Testis (tissue), 3 donors: ENCODE results near the gene NOC4L. TPM values are rescaled to one million over a fixed set of nuclear protein-coding genes. Genes with fewer than 3 reads are reported as not detected.

ENCODE experiments used
- DNase-seq: peaks from one replicate; pipeline ENCODE4 v3.0.0-alpha.2; 2019
- H3K27ac ChIP-seq, 2 donors: fragments of 200-600 bp; sonication (generic); one replicate each; pipeline ENCODE4 v1.5.1; 2019
- H3K27me3 ChIP-seq: fragments of 200-600 bp; sonication (generic); one replicate; pipeline ENCODE4 v1.5.1; 2019
- H3K36me3 ChIP-seq: fragments of 200-600 bp; sonication (generic); one replicate; pipeline ENCODE4 v1.5.1; 2017; ENCODE audit warnings: low read depth; ENCODE audit errors: missing control alignments
- H3K4me1 ChIP-seq: fragments of 200-600 bp; sonication (generic); one replicate; pipeline ENCODE4 v1.5.1; 2019
- H3K4me3 ChIP-seq, 2 donors: fragments of 200-600 bp; sonication (generic); one replicate each; pipeline ENCODE4 v1.5.1; 2017 to 2019
- H3K9me3 ChIP-seq: fragments of 200-600 bp; sonication (generic); one replicate; pipeline ENCODE4 v1.5.1; 2017
- POLR2A ChIP-seq: fragments of 450-650 bp; IDR thresholded peaks from one replicate; pipeline ENCODE4 v1.6.1; 2017; ENCODE audit warnings: antibody characterized with exemption, mild to moderate bottlenecking, moderate library complexity
- WGBS, 2 donors: methylation state at CpG; one replicate each; pipeline ENCODE4 v1.1.5; 2018; 5-methylcytosine and 5-hydroxymethylcytosine counted together
- intact Hi-C: fragments of 100-400 bp; cut with DNase I; formaldehyde crosslinking; loops from one replicate; pipeline ENCODE4 v1.15.1; 2023; ENCODE audit warnings: low total_unique reads
- polyA plus RNA-seq: library from polyadenylated mRNA; stranded (reverse); fragments of 350-450 nt; fragmentation: Illumina TruSeq; extraction: RNeasy Lipid Tissue Mini Kit (QIAGEN cat#74804); gene quantifications from one replicate; pipeline ENCODE4 v1.2.3, GENCODE V29; 2014; ENCODE audit warnings: low read depth, low replicate concordance; ENCODE audit not compliant: insufficient read depth
- total RNA-seq, 2 donors: library from RNA; depleted of rRNA; stranded (reverse); fragments of >200 nt; gene quantifications; one replicate each; pipeline ENCODE4 v1.2.3, GENCODE V29; 2016
- TF ChIP-seq, protein P1 (sequence below), 3 experiments: fragments of 450-650 bp in 2 of 3; fragments of 200-600 bp in 1 of 3; sonication (generic) in 1 of 3; IDR thresholded peaks; one replicate each; pipeline ENCODE4 v1.5.1; 2016 to 2019; ENCODE audit warnings: antibody characterized with exemption in 3 of 3, mild to moderate bottlenecking in 2 of 3, moderate library complexity in 1 of 3

Gene NOC4L
- total and polyA plus RNA-seq, 3 donors from 2014 or later = 64.4 to 67.2 (median 65.2) TPM

DNA sequence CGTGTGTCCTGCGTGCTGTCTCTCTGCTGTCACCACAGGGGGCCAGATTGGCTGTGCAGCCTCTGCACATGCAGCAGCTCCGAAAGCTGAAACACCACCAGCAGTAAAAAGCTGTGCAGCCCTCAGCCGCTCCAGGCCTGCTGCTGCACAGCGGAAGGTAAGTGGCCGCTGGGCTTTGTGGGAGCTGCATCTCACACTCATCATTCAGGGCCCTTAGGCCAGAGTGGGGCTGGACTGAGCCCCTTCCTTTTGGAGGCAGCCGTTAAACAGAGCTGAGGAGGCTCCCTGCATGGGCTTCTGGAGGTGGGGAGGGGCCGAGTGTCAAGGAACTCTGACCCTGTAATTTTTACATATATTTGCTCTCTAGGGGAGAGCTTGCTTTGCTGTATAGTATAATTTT lies 17.2 kb upstream of the NOC4L start:
- no peaks in the 10 kb centered on the region for H3K36me3 ChIP-seq

DNA sequence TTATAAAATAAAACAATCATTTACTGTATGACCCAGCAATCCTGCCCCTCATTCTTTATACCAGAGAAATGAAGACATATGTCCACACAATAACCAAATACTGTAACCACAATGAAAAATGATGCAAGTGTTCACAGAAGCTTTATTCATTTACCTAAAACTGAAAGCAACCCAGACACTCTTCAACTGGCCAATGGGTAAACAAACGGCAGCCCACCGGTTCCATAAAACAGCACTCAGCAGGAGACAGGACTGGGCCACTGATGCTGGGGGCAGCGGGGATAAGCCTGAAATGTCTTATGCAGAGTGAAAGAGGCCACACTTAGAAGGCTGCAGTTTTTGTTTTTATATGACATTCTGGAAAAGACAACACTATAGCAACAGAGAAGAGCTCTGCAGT lies 15.2 kb upstream of the NOC4L start:
- H3K4me3 ChIP-seq = no peak overlapping the region
- no peaks in the 10 kb centered on the region for H3K36me3 ChIP-seq
- 96 to 98% methylated on average over 3 of the region's 3 CpGs for WGBS, 2 donors
- H3K4me1 ChIP-seq = no peaks in the 10 kb centered on the region
- intact Hi-C loops = no loop called here
- H3K9me3 ChIP-seq = no peaks in the 10 kb centered on the region
- no peak overlapping the region for H3K27ac ChIP-seq
- DNase-seq = no peak
- no peak for TF ChIP-seq POLR2A
- TF ChIP-seq, protein P1, sequence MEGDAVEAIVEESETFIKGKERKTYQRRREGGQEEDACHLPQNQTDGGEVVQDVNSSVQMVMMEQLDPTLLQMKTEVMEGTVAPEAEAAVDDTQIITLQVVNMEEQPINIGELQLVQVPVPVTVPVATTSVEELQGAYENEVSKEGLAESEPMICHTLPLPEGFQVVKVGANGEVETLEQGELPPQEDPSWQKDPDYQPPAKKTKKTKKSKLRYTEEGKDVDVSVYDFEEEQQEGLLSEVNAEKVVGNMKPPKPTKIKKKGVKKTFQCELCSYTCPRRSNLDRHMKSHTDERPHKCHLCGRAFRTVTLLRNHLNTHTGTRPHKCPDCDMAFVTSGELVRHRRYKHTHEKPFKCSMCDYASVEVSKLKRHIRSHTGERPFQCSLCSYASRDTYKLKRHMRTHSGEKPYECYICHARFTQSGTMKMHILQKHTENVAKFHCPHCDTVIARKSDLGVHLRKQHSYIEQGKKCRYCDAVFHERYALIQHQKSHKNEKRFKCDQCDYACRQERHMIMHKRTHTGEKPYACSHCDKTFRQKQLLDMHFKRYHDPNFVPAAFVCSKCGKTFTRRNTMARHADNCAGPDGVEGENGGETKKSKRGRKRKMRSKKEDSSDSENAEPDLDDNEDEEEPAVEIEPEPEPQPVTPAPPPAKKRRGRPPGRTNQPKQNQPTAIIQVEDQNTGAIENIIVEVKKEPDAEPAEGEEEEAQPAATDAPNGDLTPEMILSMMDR (IDR thresholded peaks at IDR 0.05) = no peak
- no peaks in the 10 kb centered on the region for H3K27me3 ChIP-seq

More for the DNA sequence above, 17.2 kb upstream of the NOC4L start:
- DNase-seq = no peak
- H3K4me1 ChIP-seq = no peaks in the 10 kb centered on the region
- H3K4me3 ChIP-seq = no peak overlapping the region
- TF ChIP-seq, protein P1 (IDR thresholded peaks at IDR 0.05) = no peak
- TF ChIP-seq POLR2A = no peak
- no peak overlapping the region for H3K27ac ChIP-seq
- intact Hi-C loops = no loop called here
- WGBS, 2 donors = 96 to 98% methylated on average over 8 of the region's 8 CpGs
- H3K27me3 ChIP-seq = no peaks in the 10 kb centered on the region
- no peaks in the 10 kb centered on the region for H3K9me3 ChIP-seq

DNA sequence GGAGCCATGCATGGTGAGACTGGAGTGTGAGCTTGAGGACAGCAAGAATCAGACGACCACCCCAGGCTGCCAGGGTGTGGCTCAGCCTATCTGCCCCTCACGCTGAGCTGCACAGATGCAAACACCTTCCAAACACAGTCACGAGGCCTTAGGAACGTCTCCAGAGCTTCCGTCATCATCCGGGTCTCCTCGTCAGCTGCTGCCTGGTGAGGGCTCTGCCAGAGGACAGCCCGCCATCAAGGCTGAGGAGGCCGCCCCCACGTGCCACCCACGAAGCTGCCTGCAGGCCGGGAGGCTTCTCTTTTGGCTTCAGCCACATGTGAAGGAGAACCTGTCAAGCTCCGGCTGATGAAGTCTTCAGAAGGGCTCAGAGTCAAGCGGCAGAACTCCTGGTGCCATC lies 13.6 kb upstream of the NOC4L start:
- TF ChIP-seq, protein P1 (IDR thresholded peaks at IDR 0.05) = no peak
- TF ChIP-seq POLR2A = no peak
- no peaks in the 10 kb centered on the region for H3K9me3 ChIP-seq
- H3K4me1 ChIP-seq = no peaks in the 10 kb centered on the region
- intact Hi-C loops = no loop called here
- no peaks in the 10 kb centered on the region for H3K27me3 ChIP-seq
- H3K27ac ChIP-seq = no peak overlapping the region
- no peak overlapping the region for H3K4me3 ChIP-seq
- H3K36me3 ChIP-seq = no peaks in the 10 kb centered on the region
- DNase-seq = no peak
- WGBS, 2 donors = 86 to 93% methylated on average over 3 to 14 of the region's 14 CpGs

GRCh38 chr12:132131229-132131628 lies 13.0 kb upstream of the NOC4L start:
- Histone ChIP-seq H3K9me3 (no peaks in the 10 kb centered on the region), H3K27me3 (no peaks in the 10 kb centered on the region), H3K27ac (no peak overlapping the region), H3K4me1 (no peaks in the 10 kb centered on the region), H3K4me3 (no peak overlapping the region), H3K36me3 (no peaks in the 10 kb centered on the region)
- peak; percentile 7 for DNase-seq
- TF ChIP-seq, protein P1 (IDR thresholded peaks at IDR 0.05) = no peak
- no peak for TF ChIP-seq POLR2A
- intact Hi-C loops = no loop called here
- WGBS, 2 donors = 93 to 97% methylated on average over 14 of the region's 14 CpGs

DNA sequence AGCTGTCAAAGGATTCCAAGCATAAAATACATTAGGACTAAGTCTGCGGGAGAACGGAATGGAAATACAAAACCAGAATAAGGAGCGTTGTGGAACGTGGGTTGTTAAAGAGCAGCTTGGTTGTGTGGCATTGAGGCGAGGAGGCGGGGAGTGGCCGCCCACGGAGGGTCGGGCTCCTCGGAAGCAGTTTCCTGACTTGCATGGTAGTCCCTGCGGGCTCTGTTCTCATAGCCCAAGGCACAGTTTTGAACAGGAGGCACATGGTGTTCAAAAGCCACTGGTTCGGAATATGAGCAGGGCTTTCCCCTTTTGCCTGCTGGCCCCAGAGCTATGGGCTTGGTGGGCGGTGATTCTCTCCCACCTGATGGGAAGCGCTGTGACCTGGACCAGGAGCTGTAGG lies 12.3 kb upstream of the NOC4L start:
- H3K27ac ChIP-seq = no peak overlapping the region
- no peaks in the 10 kb centered on the region for H3K36me3 ChIP-seq
- no peak for DNase-seq
- TF ChIP-seq, protein P1 (IDR thresholded peaks at IDR 0.05) = no peak
- TF ChIP-seq POLR2A = no peak
- no peaks in the 10 kb centered on the region for H3K9me3 ChIP-seq
- H3K4me3 ChIP-seq = no peak overlapping the region
- no peaks in the 10 kb centered on the region for H3K27me3 ChIP-seq
- WGBS, 2 donors = 89 to 90% methylated on average over 14 of the region's 14 CpGs
- intact Hi-C loops = no loop called here
- H3K4me1 ChIP-seq = no peaks in the 10 kb centered on the region
